Measurements from ENCODE around the gene CEP350.

The CEP350 gene

DNA sequence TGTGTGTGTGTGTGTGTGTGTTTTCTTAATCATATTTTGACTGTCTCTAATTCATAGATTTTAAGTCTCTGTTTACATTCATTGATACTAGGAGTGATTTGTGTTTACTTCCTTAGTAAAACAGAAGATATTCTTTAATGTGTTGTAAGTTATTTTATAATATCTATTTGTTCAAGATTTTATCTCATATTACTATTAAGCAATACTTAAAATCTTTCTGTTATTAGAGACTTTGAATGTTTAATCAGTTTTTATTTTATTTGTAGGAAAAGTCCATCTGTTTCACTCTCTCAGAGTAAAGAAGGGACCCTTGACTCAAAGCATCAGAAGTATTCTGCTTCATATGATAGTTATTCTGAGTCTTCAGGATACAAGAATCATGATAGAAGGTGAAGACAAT, 89.2 kb downstream of the CEP350 start:
- Histone ChIP-seq H3K18ac (ENCODE audit: low read length) (no peak overlapping the region), H3K4ac (ENCODE audit: low read depth, low read length) (no peak overlapping the region), H3K79me1 (ENCODE audit: low read length) (no peaks in the 10 kb centered on the region), H3K4me1 (ENCODE audit: control insufficient read depth in 1 of 2, insufficient read depth in 2 of 2, low read length in 2 of 2) (no peaks in the 10 kb centered on the region), H3K79me2 (ENCODE audit: control insufficient read depth, insufficient read depth, low read length, poor library complexity) (no peaks in the 10 kb centered on the region), H3K4me3 (ENCODE audit: low read depth, low read length) (no peak overlapping the region), H3K9ac (ENCODE audit: low read length) (no peak overlapping the region), H2BK120ac (ENCODE audit: insufficient read depth, low read length, poor library complexity) (no peak overlapping the region), H3K23ac (ENCODE audit: low read length) (no peak overlapping the region), H2AK5ac (ENCODE audit: low read length) (no peak overlapping the region), H3K27ac (ENCODE audit: low read depth, low read length) (no peak overlapping the region), H2AFZ (ENCODE audit: insufficient read depth, low read length, poor library complexity) (no peak overlapping the region), H4K8ac (ENCODE audit: low read depth, low read length) (no peak overlapping the region), H3K14ac (ENCODE audit: low read length) (no peak overlapping the region), H3K4me2 (ENCODE audit: low read length) (no peak overlapping the region), H3K9me3 (ENCODE audit: insufficient read depth, low read depth, low read length) (no peaks in the 10 kb centered on the region), H3K36me3 (ENCODE audit: control insufficient read depth in 1 of 2, insufficient read depth in 2 of 2, low read length in 2 of 2) (peaks cover 10 to 12% of the 10 kb centered on the region in 2 experiments), H2BK12ac (ENCODE audit: low read length) (no peak overlapping the region), H4K12ac (ENCODE audit: low read depth, low read length) (no peak overlapping the region), H3K27me3 (ENCODE audit: insufficient read depth, low read length) (no peaks in the 10 kb centered on the region), H4K91ac (ENCODE audit: low read depth, low read length) (no peak overlapping the region), H2BK5ac (ENCODE audit: low read depth, low read length, poor library complexity) (no peak overlapping the region)
- no peak for DNase-seq

GRCh38 chr1:180046674-180047073, 92.1 kb downstream of the CEP350 start:
- no peaks in the 10 kb centered on the region for H3K27me3 ChIP-seq (ENCODE audit: insufficient read depth, low read length)
- WGBS (ENCODE audit: extremely low coverage, insufficient coverage, insufficient read length): no CpG with 5 or more reads among the region's 1 CpG
- H3K4me1 ChIP-seq (ENCODE audit: control insufficient read depth in 1 of 2, insufficient read depth in 2 of 2, low read length in 2 of 2): no peaks in the 10 kb centered on the region
- H2BK120ac ChIP-seq (ENCODE audit: insufficient read depth, low read length, poor library complexity): no peak overlapping the region
- H2BK12ac ChIP-seq (ENCODE audit: low read length): no peak overlapping the region
- H3K79me2 ChIP-seq (ENCODE audit: control insufficient read depth, insufficient read depth, low read length, poor library complexity): no peaks in the 10 kb centered on the region
- no peak overlapping the region for H2AFZ ChIP-seq (ENCODE audit: insufficient read depth, low read length, poor library complexity)
- H4K8ac ChIP-seq (ENCODE audit: low read depth, low read length): no peak overlapping the region
- no peak for DNase-seq
- no peak overlapping the region for H3K23ac ChIP-seq (ENCODE audit: low read length)
- no peak overlapping the region for H2AK5ac ChIP-seq (ENCODE audit: low read length)
- no peak overlapping the region for H3K14ac ChIP-seq (ENCODE audit: low read length)
- no peak overlapping the region for H2BK5ac ChIP-seq (ENCODE audit: low read depth, low read length, poor library complexity)
- H3K27ac ChIP-seq (ENCODE audit: low read depth, low read length): no peak overlapping the region
- H3K9me3 ChIP-seq (ENCODE audit: insufficient read depth, low read depth, low read length): no peaks in the 10 kb centered on the region
- no peak overlapping the region for H4K12ac ChIP-seq (ENCODE audit: low read depth, low read length)
- peaks cover 6 to 9% of the 10 kb centered on the region in 2 experiments for H3K36me3 ChIP-seq (ENCODE audit: control insufficient read depth in 1 of 2, insufficient read depth in 2 of 2, low read length in 2 of 2)
- no peak overlapping the region for H4K91ac ChIP-seq (ENCODE audit: low read depth, low read length)
- no peak overlapping the region for H3K9ac ChIP-seq (ENCODE audit: low read length)
- no peaks in the 10 kb centered on the region for H3K79me1 ChIP-seq (ENCODE audit: low read length)
- no peak overlapping the region for H3K18ac ChIP-seq (ENCODE audit: low read length)
- H3K4ac ChIP-seq (ENCODE audit: low read depth, low read length): no peak overlapping the region
- no peak overlapping the region for H3K4me3 ChIP-seq (ENCODE audit: low read depth, low read length)
- H3K4me2 ChIP-seq (ENCODE audit: low read length): no peak overlapping the region

GRCh38 chr1:180053594-180054567, 99.3 kb downstream of the CEP350 start:
- Histone ChIP-seq H3K23ac (ENCODE audit: low read length) (no peak overlapping the region), H3K4ac (ENCODE audit: low read depth, low read length) (no peak overlapping the region), H3K14ac (ENCODE audit: low read length) (no peak overlapping the region), H3K36me3 (ENCODE audit: control insufficient read depth in 1 of 2, insufficient read depth in 2 of 2, low read length in 2 of 2) (peaks cover 2 to 6% of the 10 kb centered on the region in 2 experiments), H3K79me2 (ENCODE audit: control insufficient read depth, insufficient read depth, low read length, poor library complexity) (no peaks in the 10 kb centered on the region), H3K27me3 (ENCODE audit: insufficient read depth, low read length) (no peaks in the 10 kb centered on the region), H2AK5ac (ENCODE audit: low read length) (no peak overlapping the region), H3K18ac (ENCODE audit: low read length) (no peak overlapping the region), H3K4me2 (ENCODE audit: low read length) (no peak overlapping the region), H4K12ac (ENCODE audit: low read depth, low read length) (no peak overlapping the region), H2BK5ac (ENCODE audit: low read depth, low read length, poor library complexity) (no peak overlapping the region), H3K79me1 (ENCODE audit: low read length) (no peaks in the 10 kb centered on the region), H3K4me1 (ENCODE audit: control insufficient read depth in 1 of 2, insufficient read depth in 2 of 2, low read length in 2 of 2) (no peaks in the 10 kb centered on the region), H2BK120ac (ENCODE audit: insufficient read depth, low read length, poor library complexity) (no peak overlapping the region), H3K9ac (ENCODE audit: low read length) (no peak overlapping the region), H3K9me3 (ENCODE audit: insufficient read depth, low read depth, low read length) (no peaks in the 10 kb centered on the region), H2AFZ (ENCODE audit: insufficient read depth, low read length, poor library complexity) (no peak overlapping the region), H3K4me3 (ENCODE audit: low read depth, low read length) (no peak overlapping the region), H4K8ac (ENCODE audit: low read depth, low read length) (no peak overlapping the region), H3K27ac (ENCODE audit: low read depth, low read length) (no peak overlapping the region), H4K91ac (ENCODE audit: low read depth, low read length) (no peak overlapping the region), H2BK12ac (ENCODE audit: low read length) (no peak overlapping the region)
- DNase-seq: peak in 1 of 2 donors; percentile 60
- no CpG with 5 or more reads among the region's 10 CpGs for WGBS (ENCODE audit: extremely low coverage, insufficient coverage, insufficient read length)

- Histone ChIP-seq H4K8ac (ENCODE audit: low read depth, low read length) (no peak overlapping the region), H3K79me1 (ENCODE audit: low read length) (no peaks in the 10 kb centered on the region), H3K27me3 (ENCODE audit: insufficient read depth, low read length) (no peaks in the 10 kb centered on the region), H3K4me1 (ENCODE audit: control insufficient read depth in 1 of 2, insufficient read depth in 2 of 2, low read length in 2 of 2) (no peaks in the 10 kb centered on the region), H3K18ac (ENCODE audit: low read length) (no peak overlapping the region), H3K36me3 (ENCODE audit: control insufficient read depth in 1 of 2, insufficient read depth in 2 of 2, low read length in 2 of 2) (peaks cover 4 to 11% of the 10 kb centered on the region in 2 experiments), H3K79me2 (ENCODE audit: control insufficient read depth, insufficient read depth, low read length, poor library complexity) (no peaks in the 10 kb centered on the region), H2BK120ac (ENCODE audit: insufficient read depth, low read length, poor library complexity) (no peak overlapping the region), H4K12ac (ENCODE audit: low read depth, low read length) (no peak overlapping the region), H3K9me3 (ENCODE audit: insufficient read depth, low read depth, low read length) (no peaks in the 10 kb centered on the region), H2AFZ (ENCODE audit: insufficient read depth, low read length, poor library complexity) (no peak overlapping the region), H3K9ac (ENCODE audit: low read length) (no peak overlapping the region), H2AK5ac (ENCODE audit: low read length) (no peak overlapping the region), H3K14ac (ENCODE audit: low read length) (no peak overlapping the region), H3K27ac (ENCODE audit: low read depth, low read length) (no peak overlapping the region), H4K91ac (ENCODE audit: low read depth, low read length) (no peak overlapping the region), H2BK12ac (ENCODE audit: low read length) (no peak overlapping the region), H3K4ac (ENCODE audit: low read depth, low read length) (no peak overlapping the region), H2BK5ac (ENCODE audit: low read depth, low read length, poor library complexity) (no peak overlapping the region), H3K4me3 (ENCODE audit: low read depth, low read length) (no peak overlapping the region), H3K23ac (ENCODE audit: low read length) (no peak overlapping the region), H3K4me2 (ENCODE audit: low read length) (no peak overlapping the region)
- peak in 1 of 2 donors; percentile 5 for DNase-seq
Measured at GRCh38 chr1:180057883-180058396, 103.3 kb downstream of the CEP350 start.

All from trophoblast cell (in vitro differentiated cells and primary cell).